HG02678 (cell line): ENCODE measurements around the gene ADM2.
"Not testable (repeated sequence)": the region's sequence is repeated elsewhere in the genome, so short reads cannot be mapped to it uniquely, and the experiment has no call there.

Experiments used
- ATAC-seq: cut with Tn5 transposase; IDR thresholded peaks from one replicate; pipeline ENCODE4 v1.9.1; 2021; ENCODE audit warnings: mild to moderate bottlenecking, moderate library complexity; ENCODE audit not compliant: unreplicated experiment

Gene ADM2

GRCh38 chr22:50505276-50505775 is 24.0 kb downstream of the ADM2 start:
- no peak for ATAC-seq

- ATAC-seq = no peak
These were observed 24.6 kb downstream of the ADM2 start for GRCh38 chr22:50505776-50506610.

GRCh38 chr22:50506611-50507420 is 25.5 kb downstream of the ADM2 start:
- ATAC-seq = peak; percentile 2

- peak; percentile 67 for ATAC-seq
These were observed 26.2 kb downstream of the ADM2 start, which contains the start of gene LMF2 for GRCh38 chr22:50507421-50507990. TSS of gene LMF2 (minus strand) at chr22:50507702. CDS start at chr22:50507675, 27 bp downstream.

GRCh38 chr22:50507991-50508884 is 26.9 kb downstream of the ADM2 start, which contains the start of gene NCAPH2:
TSS of gene NCAPH2 (plus strand) at chr22:50508224. CDS start at chr22:50508338, 114 bp downstream.
- peak; percentile 72 for ATAC-seq

- no peak for ATAC-seq
These were observed 27.6 kb downstream of the ADM2 start for GRCh38 chr22:50508897-50509296.

- no peak for ATAC-seq
These were observed 31.8 kb downstream of the ADM2 start for GRCh38 chr22:50513175-50513574.

GRCh38 chr22:50516068-50516467 is 34.7 kb downstream of the ADM2 start:
- ATAC-seq = no peak

GRCh38 chr22:50516891-50517290 is 35.5 kb downstream of the ADM2 start:
- ATAC-seq = no peak

- no peak for ATAC-seq
These were observed 36.3 kb downstream of the ADM2 start for GRCh38 chr22:50517495-50518260.

- no peak for ATAC-seq
These were observed 37.3 kb downstream of the ADM2 start for GRCh38 chr22:50518606-50519005.

- ATAC-seq = no peak
These were observed 37.8 kb downstream of the ADM2 start for GRCh38 chr22:50519151-50519550.

GRCh38 chr22:50520184-50520583 is 38.8 kb downstream of the ADM2 start:
- ATAC-seq = not testable (repeated sequence)

- ATAC-seq = no peak
These were observed 39.6 kb downstream of the ADM2 start for GRCh38 chr22:50520826-50521453.

GRCh38 chr22:50521710-50522109 is 40.4 kb downstream of the ADM2 start:
- no peak for ATAC-seq

- no peak for ATAC-seq
These were observed 41.0 kb downstream of the ADM2 start for GRCh38 chr22:50522208-50522805.

- no peak for ATAC-seq
These were observed 41.6 kb downstream of the ADM2 start for GRCh38 chr22:50522806-50523438.

GRCh38 chr22:50523458-50523805 is 42.1 kb downstream of the ADM2 start:
- ATAC-seq = no peak
